Common myeloid progenitor, CD34-positive (primary cell): Measurements from ENCODE around the gene EBLN2.
A peak's percentile ranks its signal among the peaks of the same experiment; 100 is the strongest.

Source experiments
- CTCF ChIA-PET: fragments of 350-600 bp; sonication (Branson Sonifier 250); formaldehyde crosslinking; loops from one replicate; lab custom pipeline; 2021; ENCODE audit warnings: antibody characterized with exemption; lab: Charles Lee
- POLR2A ChIA-PET: fragments of 350-600 bp; sonication (Branson Sonifier 250); formaldehyde crosslinking; loops from one replicate; lab custom pipeline; 2021; ENCODE audit warnings: antibody characterized with exemption; lab: Charles Lee
- DNase-seq, 3 donors: peaks; one replicate each; pipeline versions ENCODE4 v3.0.0 to v3.0.0-alpha.2; 2013
- H3K27ac ChIP-seq, 2 experiments: 1 replicate in 1 of 2; 2 replicates in 1 of 2; pipeline ENCODE4 v1.7.0; 2013; ENCODE audit warnings: inconsistent platforms in 2 of 2, low read length in 2 of 2, mild to moderate bottlenecking in 2 of 2, low read depth in 1 of 2, moderate library complexity in 1 of 2; ENCODE audit not compliant: severe bottlenecking in 2 of 2, insufficient read depth in 1 of 2, poor library complexity in 1 of 2
- H3K27me3 ChIP-seq, 5 experiments: replicated peaks in 2 of 5; 1 replicate in 3 of 5; 2 replicates in 2 of 5; pipeline versions ENCODE4 v1.6.1 to v1.7.0; 2013; ENCODE audit warnings: low read length in 4 of 5, mild to moderate bottlenecking in 2 of 5, moderate library complexity in 2 of 5, inconsistent platforms in 1 of 5; ENCODE audit not compliant: insufficient read depth in 5 of 5, control insufficient read depth in 4 of 5
- H3K36me3 ChIP-seq, 4 experiments: 1 replicate in 2 of 4; 2 replicates in 2 of 4; pipeline versions ENCODE4 v1.6.1 to v1.7.0; 2013; ENCODE audit warnings: low read length in 3 of 4, control low read depth in 1 of 4, mild to moderate bottlenecking in 1 of 4; ENCODE audit not compliant: control insufficient read depth in 4 of 4, insufficient read depth in 4 of 4
- H3K4me1 ChIP-seq, 4 experiments: 1 replicate in 3 of 4; 2 replicates in 1 of 4; pipeline versions ENCODE4 v1.6.1 to v1.7.1; 2013; ENCODE audit warnings: low read length in 3 of 4, mild to moderate bottlenecking in 3 of 4, control low read depth in 1 of 4, inconsistent platforms in 1 of 4, moderate library complexity in 1 of 4; ENCODE audit not compliant: control insufficient read depth in 4 of 4, insufficient read depth in 4 of 4; ENCODE audit errors: control extremely low read depth in 1 of 4
- H3K4me3 ChIP-seq, 7 experiments: 1 replicate in 4 of 7; 2 replicates in 3 of 7; pipeline versions ENCODE4 v1.5.1 to v1.7.0; 2013; ENCODE audit warnings: mild to moderate bottlenecking in 7 of 7, low read length in 6 of 7, moderate library complexity in 6 of 7, inconsistent platforms in 2 of 7, low read depth in 2 of 7, control low read depth in 1 of 7; ENCODE audit not compliant: insufficient read depth in 4 of 7, control insufficient read depth in 1 of 7; ENCODE audit errors: extremely low read depth in 1 of 7
- H3K9me3 ChIP-seq, 5 experiments: 1 replicate in 4 of 5; 2 replicates in 1 of 5; pipeline versions ENCODE4 v1.6.1 to v1.7.1; 2013; ENCODE audit warnings: low read length in 4 of 5, mild to moderate bottlenecking in 2 of 5, inconsistent platforms in 1 of 5, low read depth in 1 of 5, moderate library complexity in 1 of 5; ENCODE audit not compliant: control insufficient read depth in 4 of 5, insufficient read depth in 2 of 5; ENCODE audit errors: control extremely low read depth in 1 of 5
- WGBS: methylation state at CpG from one replicate; pipeline ENCODE4 v1.1.5; 2013; ENCODE audit not compliant: insufficient coverage; 5-methylcytosine and 5-hydroxymethylcytosine counted together

The EBLN2 gene

DNA sequence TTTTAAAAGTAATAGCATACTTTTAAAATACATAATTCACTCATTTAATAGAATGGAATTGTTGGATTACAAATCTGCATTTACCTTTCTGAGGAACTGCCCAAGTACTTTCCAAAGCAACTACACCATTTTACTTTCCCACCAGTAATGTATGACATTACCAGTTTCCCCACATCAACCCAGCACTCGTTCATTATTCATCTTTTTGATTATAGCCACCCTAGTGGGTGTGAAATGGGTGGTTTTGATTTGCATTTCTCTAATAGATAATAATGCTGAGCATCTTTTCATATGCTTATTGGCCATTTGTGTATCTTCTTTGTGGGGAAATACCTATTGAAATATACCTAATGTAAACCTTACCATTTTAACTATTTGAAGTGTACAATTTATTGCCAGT lies 18.0 kb upstream of the EBLN2 start:
- no peaks in the 10 kb centered on the region for H3K27me3 ChIP-seq
- no peaks in the 10 kb centered on the region for H3K9me3 ChIP-seq
- H3K36me3 ChIP-seq = peaks cover 0 to 6% (median 1%) of the 10 kb centered on the region in 4 experiments
- H3K4me1 ChIP-seq = peaks cover 0 to 4% (median 0%) of the 10 kb centered on the region in 4 experiments
- DNase-seq = no peak
- CTCF ChIA-PET = no interaction called here
- POLR2A ChIA-PET = no interaction called here
- H3K27ac ChIP-seq = no peak overlapping the region
- H3K4me3 ChIP-seq = no peak overlapping the region
- WGBS = no CpG with 5 or more reads among the region's 1 CpG

- H3K27ac ChIP-seq = no peak overlapping the region
- no peaks in the 10 kb centered on the region for H3K9me3 ChIP-seq
- ChIA-PET POLR2A (no interaction called here), CTCF (interaction anchor here (1.4 to 1.7 kb wide), 2 partner anchors 11 to 14 kb away, joined by 4 to 10 read pairs; no protein-coding TSS in a partner anchor)
- 100% methylated on average over 4 of the region's 6 CpGs for WGBS
- H3K27me3 ChIP-seq = no peaks in the 10 kb centered on the region
- H3K4me1 ChIP-seq = peaks cover 0 to 4% (median 0%) of the 10 kb centered on the region in 4 experiments
- DNase-seq = no peak
- H3K36me3 ChIP-seq = peaks cover under 1 to 9% (median 4%) of the 10 kb centered on the region in 4 experiments
- no peak overlapping the region for H3K4me3 ChIP-seq
Observed at GRCh38 chr3:73045391-73045790, 16.1 kb upstream of the EBLN2 start.

DNA sequence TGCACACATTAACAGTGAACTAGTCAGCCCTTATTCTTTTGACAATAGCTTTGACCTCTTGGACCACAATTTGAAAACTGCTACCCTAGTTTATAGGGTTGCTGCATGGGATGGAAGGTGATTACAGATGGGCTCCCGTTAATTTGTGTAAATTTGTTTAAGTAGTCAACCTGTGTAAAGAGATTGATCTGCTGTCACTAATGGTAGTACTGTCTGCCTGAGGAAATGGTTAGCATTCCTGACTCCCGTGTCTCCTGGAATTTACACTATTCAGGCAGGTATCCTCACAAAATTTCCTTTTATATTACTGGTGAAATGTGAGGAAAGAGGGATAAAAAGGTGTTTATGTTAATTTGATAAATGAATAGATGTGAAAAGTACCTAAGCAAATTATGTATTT lies 15.3 kb upstream of the EBLN2 start:
- no peak for DNase-seq
- ChIA-PET POLR2A (interaction anchor here (0.6 kb wide), 1 partner anchor 19 kb away, joined by 5 read pairs; no protein-coding TSS in a partner anchor), CTCF (interaction anchor here (1.2 to 1.4 kb wide), 2 partner anchors 10 to 47 kb away, joined by 3 to 10 read pairs; no protein-coding TSS in a partner anchor)
- Histone ChIP-seq H3K36me3 (peaks cover 2 to 9% (median 6%) of the 10 kb centered on the region in 4 experiments), H3K9me3 (no peaks in the 10 kb centered on the region), H3K27ac (no peak overlapping the region), H3K27me3 (no peaks in the 10 kb centered on the region), H3K4me1 (peaks cover 0 to 4% (median 0%) of the 10 kb centered on the region in 4 experiments), H3K4me3 (no peak overlapping the region)
- 100% methylated on average over 2 of the region's 2 CpGs for WGBS

- DNase-seq = no peak
- H3K27ac ChIP-seq = no peak overlapping the region
- H3K4me3 ChIP-seq = no peak overlapping the region
- WGBS = 96% methylated on average over 6 of the region's 10 CpGs
- peaks cover 0 to 4% (median 0%) of the 10 kb centered on the region in 4 experiments for H3K4me1 ChIP-seq
- ChIA-PET CTCF (interaction anchor here (1.4 kb wide), 1 partner anchor 12 kb away, joined by 4 read pairs; no protein-coding TSS in a partner anchor), POLR2A (no interaction called here)
- H3K36me3 ChIP-seq = peaks cover 2 to 9% (median 6%) of the 10 kb centered on the region in 4 experiments
- H3K27me3 ChIP-seq = no peaks in the 10 kb centered on the region
- H3K9me3 ChIP-seq = no peaks in the 10 kb centered on the region
Observed at GRCh38 chr3:73049319-73049718, 12.1 kb upstream of the EBLN2 start.

- Histone ChIP-seq H3K27ac (peak overlapping the region; percentile 33 to 62), H3K4me3 (no peak overlapping the region), H3K4me1 (peaks cover 0 to 2% (median under 1%) of the 10 kb centered on the region in 4 experiments), H3K9me3 (no peaks in the 10 kb centered on the region), H3K36me3 (peaks cover 2 to 9% (median 7%) of the 10 kb centered on the region in 4 experiments), H3K27me3 (no peaks in the 10 kb centered on the region)
- WGBS = 50% methylated on average over 2 of the region's 2 CpGs
- ChIA-PET CTCF (interaction anchor here (1.2 kb wide), 1 partner anchor 203 kb away, joined by 5 read pairs; no protein-coding TSS in a partner anchor), POLR2A (no interaction called here)
- peak in 1 of 3 donors; percentile 26 for DNase-seq
Observed at GRCh38 chr3:73052857-73053256, 8.6 kb upstream of the EBLN2 start.

DNA sequence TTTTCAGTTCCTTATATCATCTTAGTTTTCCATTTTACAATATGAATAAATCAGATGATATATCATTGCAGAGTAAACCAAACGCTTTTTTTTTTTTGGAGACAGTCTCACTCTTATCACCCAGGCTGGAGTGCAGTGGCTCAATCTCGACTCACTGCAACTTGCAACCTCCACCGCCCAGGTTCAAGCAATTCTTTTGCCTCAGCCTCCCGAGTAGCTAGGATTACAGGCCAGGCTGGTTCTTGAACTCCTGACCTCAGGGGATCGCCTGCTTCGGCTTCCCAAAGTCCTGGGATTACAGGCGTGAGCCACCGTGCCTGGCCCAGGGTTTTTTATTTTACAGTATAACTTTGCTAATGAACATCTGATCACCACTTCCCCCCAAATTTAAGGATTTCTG lies 5.9 kb upstream of the EBLN2 start:
- H3K9me3 ChIP-seq = no peaks in the 10 kb centered on the region
- ChIA-PET POLR2A (no interaction called here), CTCF (interaction anchor here (1.5 to 5.2 kb wide), 16 partner anchors 10 to 204 kb away, joined by 3 to 47 read pairs (median 6); partner anchors contain the start of gene PPP4R2)
- no peak overlapping the region for H3K4me3 ChIP-seq
- peaks cover 0 to 2% (median under 1%) of the 10 kb centered on the region in 4 experiments for H3K4me1 ChIP-seq
- 93% methylated on average over 6 of the region's 8 CpGs for WGBS
- H3K27ac ChIP-seq = no peak overlapping the region
- DNase-seq = no peak
- H3K27me3 ChIP-seq = no peaks in the 10 kb centered on the region
- H3K36me3 ChIP-seq = peaks cover 5 to 11% (median 8%) of the 10 kb centered on the region in 4 experiments
